ENCODE data around the gene FCRL5.

Gene FCRL5

DNA sequence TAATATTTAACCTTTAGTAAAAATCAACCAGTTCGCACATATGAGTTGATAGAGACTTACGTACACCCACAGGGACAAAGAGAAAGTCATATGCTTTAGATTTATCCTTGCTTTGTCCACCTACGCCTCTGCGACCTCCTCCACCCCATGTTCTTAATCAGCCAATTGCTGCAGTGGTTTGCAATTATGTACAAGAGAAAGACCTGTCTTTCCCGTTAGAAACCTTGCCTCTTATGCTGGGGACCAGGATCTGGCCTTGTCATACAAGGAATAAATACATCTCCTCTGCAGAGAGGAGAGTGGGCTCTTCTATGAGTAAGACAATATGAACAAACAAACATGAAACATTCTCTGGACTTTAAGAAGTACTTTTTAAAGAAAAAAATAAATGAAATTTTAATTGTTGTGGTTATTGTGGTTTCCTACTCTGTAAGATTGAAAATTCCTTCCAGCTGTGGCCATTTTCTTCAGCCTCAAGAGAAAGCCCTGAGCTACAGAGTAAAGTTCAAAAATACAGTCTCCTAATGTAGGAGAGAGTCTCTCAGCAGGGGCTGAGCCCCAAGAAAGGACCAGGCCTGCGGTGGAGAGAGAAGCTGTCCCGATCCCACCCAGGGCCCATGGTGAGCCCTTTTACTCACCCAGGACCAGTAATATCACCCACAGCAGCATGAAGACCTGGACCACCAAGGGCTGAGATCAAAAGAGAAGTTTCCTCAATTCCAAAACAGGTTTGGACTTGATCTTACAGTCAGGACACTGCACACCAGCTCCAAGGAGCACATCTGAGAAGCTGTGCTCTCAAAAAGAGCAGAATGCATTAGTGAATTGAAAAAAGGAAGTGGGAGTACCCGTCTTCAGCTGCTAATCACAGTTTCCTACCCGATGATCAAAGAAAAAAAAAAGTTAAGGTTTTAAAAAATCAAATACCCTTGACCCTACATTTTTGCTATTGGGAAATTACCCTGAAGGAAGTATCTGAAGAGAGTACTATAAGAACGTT, at the start of gene FCRL5:
Gene FCRL5 (minus strand): TSS at position 822 of the 1,000 bp plus-strand sequence. CDS start 153 bp downstream, at position 669.
- no peak within 1 kb of the TSS for H3K4me3 ChIP-seq (ENCODE audit: low read length)
- TF ChIP-seq, protein P1, sequence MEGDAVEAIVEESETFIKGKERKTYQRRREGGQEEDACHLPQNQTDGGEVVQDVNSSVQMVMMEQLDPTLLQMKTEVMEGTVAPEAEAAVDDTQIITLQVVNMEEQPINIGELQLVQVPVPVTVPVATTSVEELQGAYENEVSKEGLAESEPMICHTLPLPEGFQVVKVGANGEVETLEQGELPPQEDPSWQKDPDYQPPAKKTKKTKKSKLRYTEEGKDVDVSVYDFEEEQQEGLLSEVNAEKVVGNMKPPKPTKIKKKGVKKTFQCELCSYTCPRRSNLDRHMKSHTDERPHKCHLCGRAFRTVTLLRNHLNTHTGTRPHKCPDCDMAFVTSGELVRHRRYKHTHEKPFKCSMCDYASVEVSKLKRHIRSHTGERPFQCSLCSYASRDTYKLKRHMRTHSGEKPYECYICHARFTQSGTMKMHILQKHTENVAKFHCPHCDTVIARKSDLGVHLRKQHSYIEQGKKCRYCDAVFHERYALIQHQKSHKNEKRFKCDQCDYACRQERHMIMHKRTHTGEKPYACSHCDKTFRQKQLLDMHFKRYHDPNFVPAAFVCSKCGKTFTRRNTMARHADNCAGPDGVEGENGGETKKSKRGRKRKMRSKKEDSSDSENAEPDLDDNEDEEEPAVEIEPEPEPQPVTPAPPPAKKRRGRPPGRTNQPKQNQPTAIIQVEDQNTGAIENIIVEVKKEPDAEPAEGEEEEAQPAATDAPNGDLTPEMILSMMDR (IDR thresholded peaks at IDR 0.05; ENCODE audit: insufficient read depth, low read depth, low read length, missing control alignments), result no peak
- no peak for DNase-seq (ENCODE audit: low read depth)

DNA sequence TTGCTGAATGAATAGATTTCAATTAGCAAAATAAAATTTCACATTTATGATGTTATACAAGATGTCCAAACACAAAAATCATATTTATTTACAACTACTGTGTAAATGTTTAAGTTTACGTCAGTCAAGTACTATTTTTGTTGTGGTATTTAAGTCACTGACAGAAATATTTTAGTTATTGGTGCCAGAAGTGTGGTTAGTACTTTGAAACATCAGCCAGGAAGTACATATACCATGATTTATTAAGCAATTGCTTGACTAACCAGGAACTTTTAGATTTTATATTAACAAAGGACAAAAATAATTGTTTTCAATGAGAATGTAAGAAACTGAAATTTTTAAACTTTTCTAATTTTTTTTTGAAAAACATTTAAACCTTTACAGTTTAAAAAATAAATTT, 47.9 kb upstream of the FCRL5 start:
- TF ChIP-seq, protein P1 (IDR thresholded peaks at IDR 0.05; ENCODE audit: insufficient read depth, low read depth, low read length, missing control alignments), result no peak
- DNase-seq (ENCODE audit: low read depth), result no peak
- H3K4me3 ChIP-seq (ENCODE audit: low read length), result no peak overlapping the region

DNA sequence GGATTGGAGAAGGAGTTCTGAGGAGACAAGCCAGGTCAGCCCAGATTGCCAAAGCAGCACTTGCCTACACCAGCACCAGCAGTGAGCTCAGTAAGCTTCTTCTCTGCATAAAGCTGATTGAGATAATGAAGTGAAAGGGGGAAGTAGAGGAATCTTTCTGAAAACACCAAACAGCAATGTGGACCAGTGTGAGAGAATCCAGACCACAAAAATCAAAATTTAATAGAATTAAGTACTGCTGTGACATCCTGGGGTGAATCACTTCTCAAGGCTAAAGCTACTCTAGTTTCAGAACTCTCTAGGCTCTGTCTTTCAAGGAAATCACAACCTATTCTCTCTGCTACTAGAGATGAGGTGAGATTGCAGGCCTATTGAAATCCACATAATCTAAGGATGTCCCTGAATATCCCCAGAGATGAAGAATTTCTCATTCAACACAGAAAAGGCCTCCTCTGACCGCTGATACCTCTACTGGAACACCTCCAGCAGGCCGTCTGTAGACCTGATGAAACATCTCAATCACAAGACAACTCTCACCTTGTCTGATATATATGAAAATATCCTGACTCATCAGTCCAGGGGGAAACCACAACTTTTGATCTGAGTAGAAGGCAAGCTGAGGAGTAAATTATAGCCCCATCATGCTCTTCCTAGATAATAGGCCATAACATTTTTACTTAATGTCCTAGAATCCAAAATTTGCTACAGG, 45.8 kb upstream of the FCRL5 start, which contains the start of gene FCRL4:
Gene FCRL4 (minus strand): TSS at position 127 of the 709 bp plus-strand sequence. CDS start 141 bp downstream, outside the sequence.
- TF ChIP-seq, protein P1 (IDR thresholded peaks at IDR 0.05; ENCODE audit: insufficient read depth, low read depth, low read length, missing control alignments), result no peak
- DNase-seq (ENCODE audit: low read depth), result no peak
- no peak within 1 kb of the TSS for H3K4me3 ChIP-seq (ENCODE audit: low read length)

DNA sequence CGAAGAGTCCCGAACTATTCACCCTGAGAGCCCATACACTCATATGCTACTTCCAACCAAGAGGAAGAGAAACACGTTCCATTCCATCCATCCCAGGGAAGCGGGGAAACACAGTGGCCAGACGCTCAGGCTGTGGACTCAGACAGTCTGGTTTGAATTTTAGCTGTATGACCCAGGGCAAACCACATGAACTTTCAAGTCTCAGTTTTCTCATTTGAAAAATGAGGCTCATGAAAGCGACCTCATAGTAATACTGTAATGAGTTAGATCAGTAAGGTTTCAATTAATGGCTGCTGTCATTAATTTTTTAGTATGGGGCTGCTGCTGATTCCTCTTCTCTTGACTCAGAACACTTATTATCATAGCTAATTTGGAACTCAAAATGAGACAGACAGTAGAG, 44.1 kb upstream of the FCRL5 start:
- DNase-seq (ENCODE audit: low read depth), result no peak
- H3K4me3 ChIP-seq (ENCODE audit: low read length), result no peak overlapping the region
- TF ChIP-seq, protein P1 (IDR thresholded peaks at IDR 0.05; ENCODE audit: insufficient read depth, low read depth, low read length, missing control alignments), result no peak

DNA sequence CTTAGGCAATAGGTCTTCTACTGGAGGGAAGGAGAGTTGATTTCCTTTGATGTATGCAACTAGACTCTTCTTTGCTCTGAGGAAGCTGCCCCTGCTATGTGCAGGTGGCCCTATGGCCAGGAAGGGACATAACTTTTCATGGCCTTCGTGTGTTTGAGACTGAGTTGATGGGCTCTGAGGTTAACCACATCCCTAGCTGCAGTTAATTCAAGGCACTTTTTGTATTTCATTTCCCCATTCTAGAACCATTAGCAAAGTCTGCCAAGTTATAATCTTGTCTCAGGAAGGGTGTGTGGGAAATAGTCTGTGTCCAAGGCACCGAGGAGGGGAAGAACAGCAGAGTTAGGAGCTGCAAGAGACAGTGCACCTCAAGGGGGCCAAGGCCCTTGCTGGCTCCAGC, 43.0 kb upstream of the FCRL5 start:
- TF ChIP-seq, protein P1 (IDR thresholded peaks at IDR 0.05; ENCODE audit: insufficient read depth, low read depth, low read length, missing control alignments), result no peak
- no peak overlapping the region for H3K4me3 ChIP-seq (ENCODE audit: low read length)
- no peak for DNase-seq (ENCODE audit: low read depth)

DNA sequence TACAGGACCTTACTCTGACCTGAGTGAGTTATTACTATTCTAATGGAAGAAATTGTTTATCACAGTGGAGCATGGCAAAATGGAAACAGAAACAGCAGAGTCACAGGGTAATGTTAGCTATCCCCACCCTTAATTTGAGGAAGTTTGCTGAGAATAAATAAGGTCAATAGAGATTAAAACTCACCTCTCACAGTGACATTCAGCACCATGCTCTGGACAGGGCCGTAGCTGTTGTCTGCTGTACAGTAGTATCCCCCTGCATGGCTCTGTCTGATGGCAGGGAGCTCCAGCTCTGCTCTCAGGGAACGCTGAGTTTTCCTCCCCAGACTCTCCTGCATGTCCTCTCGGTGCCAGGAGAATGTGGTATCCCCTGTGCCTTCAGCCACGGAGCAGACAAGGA, 33.7 kb upstream of the FCRL5 start:
- TF ChIP-seq, protein P1 (IDR thresholded peaks at IDR 0.05; ENCODE audit: insufficient read depth, low read depth, low read length, missing control alignments), result no peak
- DNase-seq (ENCODE audit: low read depth), result no peak
- no peak overlapping the region for H3K4me3 ChIP-seq (ENCODE audit: low read length)

Data from epithelial cell of esophagus (primary cell).